ENCODE data around the gene GDF11. TPM values are rescaled to one million over a fixed set of nuclear protein-coding genes. Genes with fewer than 3 reads are reported as not detected.

The GDF11 gene
- total and polyA plus RNA-seq, 2 of the 4 experiments (the other 2 are of a cell fraction) = 2.7 to 12.9 TPM

DNA sequence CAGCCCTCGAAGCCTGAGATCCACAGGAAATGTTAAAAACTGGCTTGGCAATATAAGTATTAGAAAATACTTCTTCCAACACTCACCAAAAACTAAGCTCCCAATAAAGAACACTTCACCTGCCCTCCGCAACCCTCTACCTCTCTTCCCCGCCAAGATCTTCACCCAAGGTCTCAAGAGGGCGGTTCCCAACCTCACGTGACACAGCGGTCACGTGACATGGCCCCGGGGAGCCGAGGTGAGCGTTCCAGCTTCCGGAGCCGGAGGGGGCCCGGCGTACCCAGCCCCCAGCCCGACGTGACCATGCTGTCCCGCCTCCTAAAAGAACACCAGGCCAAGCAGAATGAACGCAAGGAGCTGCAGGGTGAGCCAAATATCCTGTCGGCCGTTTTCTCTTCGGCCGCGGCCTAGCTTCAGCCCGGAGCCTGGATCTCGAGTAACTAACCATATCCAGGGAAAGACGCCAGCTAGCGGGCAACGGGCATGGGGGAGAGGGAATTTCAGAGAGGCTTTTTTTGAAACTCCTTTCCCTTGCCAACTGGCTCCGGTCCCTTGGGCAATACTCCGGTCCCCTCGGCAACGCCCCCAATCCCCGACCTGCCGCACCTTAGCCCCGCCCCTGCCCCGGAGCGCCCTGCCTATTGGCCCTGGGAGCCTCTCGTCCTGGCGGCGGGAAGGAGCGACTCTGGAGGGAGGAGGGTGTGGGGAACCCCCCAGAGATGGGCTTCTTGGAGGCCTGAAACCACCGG is 26.9 kb upstream of the GDF11 start, which contains the start of gene BLOC1S1:
TSS of gene BLOC1S1 (plus strand) at position 214 of the 749 bp plus-strand sequence. CDS start at position 220, 6 bp downstream.
- Histone ChIP-seq H4K8ac (ENCODE audit: low read depth in 2 of 2, low read length in 2 of 2) (peak within 1 kb of the TSS; percentile 95 to 98), H3K36me3 (ENCODE audit: control insufficient read depth, insufficient read depth, low read length) (no peaks in the 10 kb centered on the region), H2AFZ (replicated peaks; ENCODE audit: low read length, poor library complexity) (peak within 1 kb of the TSS; percentile 92), H4K5ac (ENCODE audit: low read depth, low read length) (peak within 1 kb of the TSS; percentile 99), H4K91ac (ENCODE audit: insufficient read depth, low read depth, low read length) (peak within 1 kb of the TSS; percentile 78), H2BK120ac (ENCODE audit: low read depth, low read length) (peak within 1 kb of the TSS; percentile 81), H2BK15ac (ENCODE audit: low read depth, low read length) (peak within 1 kb of the TSS; percentile 38; the same call in 2 of the 3 replicates), H3K56ac (ENCODE audit: extremely low read depth, insufficient read depth, low read length) (peak within 1 kb of the TSS; percentile 79), H3K9ac (ENCODE audit: low read depth, low read length) (peak within 1 kb of the TSS; percentile 81), H2BK5ac (ENCODE audit: low read depth, low read length, poor library complexity, severe bottlenecking) (peak within 1 kb of the TSS; percentile 83), H3K4me1 (ENCODE audit: control insufficient read depth, insufficient read depth, low read length) (peaks cover 40% of the 10 kb centered on the region), H3K23ac (ENCODE audit: low read depth, low read length) (peak within 1 kb of the TSS; percentile 80), H4K20me1 (ENCODE audit: insufficient read depth, low read length) (peaks cover 8% of the 10 kb centered on the region), H3K9me3 (ENCODE audit: control insufficient read depth, insufficient read depth, low read length) (no peaks in the 10 kb centered on the region), H3K14ac (replicated peaks; ENCODE audit: low read depth, low read length) (peak within 1 kb of the TSS; percentile 65), H3K4me2 (ENCODE audit: low read depth, low read length) (peak within 1 kb of the TSS; percentile 94), H2BK20ac (ENCODE audit: low read depth, low read length) (peak within 1 kb of the TSS; percentile 53), H3K18ac (ENCODE audit: low read depth, low read length) (peak within 1 kb of the TSS; percentile 59), H3K27me3 (ENCODE audit: control insufficient read depth, insufficient read depth, low read length) (no peaks in the 10 kb centered on the region), H3K9me1 (ENCODE audit: insufficient read depth, low read length) (peaks cover 30% of the 10 kb centered on the region), H3K4me3 (ENCODE audit: insufficient read depth, low read depth, low read length) (peak within 1 kb of the TSS; percentile 78), H3K4ac (ENCODE audit: low read depth, low read length) (peak within 1 kb of the TSS; percentile 83), H2AK5ac (ENCODE audit: low read depth, low read length) (peak within 1 kb of the TSS; percentile 98), H3K27ac (ENCODE audit: insufficient read depth, low read length) (peak within 1 kb of the TSS; percentile 84), H2AK9ac (replicated peaks; ENCODE audit: low read depth, low read length, poor library complexity) (peak within 1 kb of the TSS; percentile 78), H3K79me1 (ENCODE audit: low read depth in 1 of 2, low read length in 2 of 2) (peaks cover 17 to 50% of the 10 kb centered on the region in 2 experiments)
- ChIA-PET POLR2A (ENCODE audit: unreplicated experiment) (interaction anchor here (0.6 kb wide), 1 partner anchor 14 kb away, joined by 6 read pairs; no protein-coding TSS in a partner anchor), CTCF (no interaction called here)
- BruUV-seq (replicated peaks) = no TSS peak
- WGBS, 2 experiments (ENCODE audit: extremely low coverage in 2 of 2, insufficient read length in 1 of 2) = 1% methylated on average over 15 of the region's 42 CpGs; no CpG with 5 or more reads in 1 of the 2 experiments
- intact Hi-C loops (cut with micrococcal nuclease) = no loop called here
- ATAC-seq (ENCODE audit: low read depth) (peak; percentile 70), DNase-seq (peak; percentile 91)
- in situ Hi-C loops (cut with MboI; ENCODE audit: low sequenced_read_pairs) = no loop called here
- dilution Hi-C loops (cut with HindIII; ENCODE audit: low sequenced_read_pairs, unreplicated experiment) = no loop called here
- TF ChIP-seq CHD1 (IDR thresholded peaks at IDR 0.05; ENCODE audit: low read depth, low read length) (0 out of 2 replicates have a peak, but pooled peaks have one; percentile 72), NFE2L2 (IDR thresholded peaks at IDR 0.05; ENCODE audit: low read depth, low read length) (no peak), SMC3 (IDR thresholded peaks at IDR 0.05; ENCODE audit: low read depth, low read length) (no peak), RAD21 (IDR thresholded peaks at IDR 0.05; ENCODE audit: low read length) (no peak), MAFK (IDR thresholded peaks at IDR 0.05; ENCODE audit: low read depth, low read length) (no peak), BHLHE40 (IDR thresholded peaks at IDR 0.05; ENCODE audit: low read depth, low read length) (peak; percentile 94), CEBPB (IDR thresholded peaks at IDR 0.05; ENCODE audit: low read depth, low read length) (peak; percentile 66), RCOR1 (IDR thresholded peaks at IDR 0.05; ENCODE audit: insufficient replicate concordance, low read length) (no peak), POLR2A (IDR thresholded peaks at IDR 0.05; ENCODE audit: low read depth, low read length) (no peak), MXI1 (IDR thresholded peaks at IDR 0.05; ENCODE audit: borderline replicate concordance, low read depth, low read length) (peak; percentile 52; the same call in 1 of the 2 replicates), FOS (IDR thresholded peaks at IDR 0.05; ENCODE audit: low read depth, low read length) (peak; percentile 58), MAZ (IDR thresholded peaks at IDR 0.05; ENCODE audit: borderline replicate concordance, low read depth, low read length) (peak; percentile 69; the same call in 1 of the 2 replicates)
- TF ChIP-seq, protein P1, sequence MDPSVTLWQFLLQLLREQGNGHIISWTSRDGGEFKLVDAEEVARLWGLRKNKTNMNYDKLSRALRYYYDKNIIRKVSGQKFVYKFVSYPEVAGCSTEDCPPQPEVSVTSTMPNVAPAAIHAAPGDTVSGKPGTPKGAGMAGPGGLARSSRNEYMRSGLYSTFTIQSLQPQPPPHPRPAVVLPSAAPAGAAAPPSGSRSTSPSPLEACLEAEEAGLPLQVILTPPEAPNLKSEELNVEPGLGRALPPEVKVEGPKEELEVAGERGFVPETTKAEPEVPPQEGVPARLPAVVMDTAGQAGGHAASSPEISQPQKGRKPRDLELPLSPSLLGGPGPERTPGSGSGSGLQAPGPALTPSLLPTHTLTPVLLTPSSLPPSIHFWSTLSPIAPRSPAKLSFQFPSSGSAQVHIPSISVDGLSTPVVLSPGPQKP (IDR thresholded peaks at IDR 0.05; ENCODE audit: borderline replicate concordance, low read depth, low read length) = 0 out of 2 replicates have a peak, but pooled peaks have one; percentile 11
- TF ChIP-seq, protein P2, sequence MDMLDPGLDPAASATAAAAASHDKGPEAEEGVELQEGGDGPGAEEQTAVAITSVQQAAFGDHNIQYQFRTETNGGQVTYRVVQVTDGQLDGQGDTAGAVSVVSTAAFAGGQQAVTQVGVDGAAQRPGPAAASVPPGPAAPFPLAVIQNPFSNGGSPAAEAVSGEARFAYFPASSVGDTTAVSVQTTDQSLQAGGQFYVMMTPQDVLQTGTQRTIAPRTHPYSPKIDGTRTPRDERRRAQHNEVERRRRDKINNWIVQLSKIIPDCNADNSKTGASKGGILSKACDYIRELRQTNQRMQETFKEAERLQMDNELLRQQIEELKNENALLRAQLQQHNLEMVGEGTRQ (IDR thresholded peaks at IDR 0.05; ENCODE audit: low read depth, low read length) = peak; percentile 100

Data from IMR-90 (cell line).